ENCODE results near the gene KLHL25. TPM values are rescaled to one million over a fixed set of nuclear protein-coding genes. Genes with fewer than 3 reads are reported as not detected.

The KLHL25 gene
- total RNA-seq, 1 donor from 2014 or later, result 4.7 TPM

GRCh38 chr15:85733416-85733815, 61.3 kb downstream of the KLHL25 start:
- Histone ChIP-seq H3K27ac (no peak overlapping the region), H3K4me1 (no peaks in the 10 kb centered on the region), H3K36me3 (peaks cover 97% of the 10 kb centered on the region), H3K4me3 (no peak overlapping the region), H3K9me3 (no peaks in the 10 kb centered on the region), H3K27me3 (no peaks in the 10 kb centered on the region)
- TF ChIP-seq CTCF (IDR thresholded peaks at IDR 0.05), result no peak
- DNase-seq (no peak), ATAC-seq (no peak)
- intact Hi-C loops (cut with DNase I), result loop anchor here (10.0 kb wide), 1 partner anchor 101 kb away; no protein-coding TSS in a partner anchor

DNA sequence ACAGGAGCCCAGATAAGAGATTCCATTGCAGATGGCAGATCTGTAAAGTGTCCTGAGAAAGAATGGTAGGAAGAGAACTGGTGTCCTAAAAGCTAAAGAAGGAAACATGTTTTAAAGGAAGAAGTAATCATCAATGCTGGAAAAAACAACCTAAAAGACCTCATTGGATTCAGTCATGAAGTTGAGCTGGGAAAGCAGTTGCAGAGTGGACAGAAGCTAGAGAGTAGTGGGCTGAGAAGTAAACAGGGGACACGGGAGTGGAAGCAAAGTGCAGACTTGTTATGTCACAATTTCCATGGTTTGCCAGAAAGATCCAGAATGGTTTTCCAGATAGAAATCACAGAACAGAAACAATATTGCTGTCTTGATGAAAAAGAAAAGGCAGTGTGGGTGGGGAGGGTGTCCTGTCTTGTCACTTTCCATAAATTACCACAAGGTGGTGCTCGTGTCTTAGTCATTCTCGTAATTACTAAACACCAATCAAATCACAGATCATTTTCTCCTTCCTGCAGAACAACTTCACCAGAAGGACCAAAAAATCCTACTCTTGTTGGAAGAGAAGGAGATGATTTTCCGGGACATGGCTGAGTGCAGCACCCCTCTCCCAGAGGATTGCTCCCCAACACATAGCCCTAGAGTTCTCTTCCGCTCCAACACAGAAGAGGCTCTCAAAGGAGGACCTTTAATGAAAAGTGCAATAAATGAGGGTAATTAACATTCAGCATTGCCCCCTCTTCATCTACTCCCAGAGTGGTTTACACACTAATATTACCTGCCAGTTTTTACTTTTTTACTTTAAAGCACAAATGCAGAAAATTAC, 64.5 kb downstream of the KLHL25 start:
- intact Hi-C loops (cut with DNase I), result loop anchor here (10.0 kb wide), 1 partner anchor 105 kb away; no protein-coding TSS in a partner anchor
- DNase-seq (no peak), ATAC-seq (peak; percentile 85)
- no peak overlapping the region for H3K4me3 ChIP-seq
- TF ChIP-seq CTCF (IDR thresholded peaks at IDR 0.05), result peak; percentile 73
- no peak overlapping the region for H3K27ac ChIP-seq
- no peaks in the 10 kb centered on the region for H3K9me3 ChIP-seq
- no peaks in the 10 kb centered on the region for H3K27me3 ChIP-seq
- peaks cover 9% of the 10 kb centered on the region for H3K4me1 ChIP-seq
- H3K36me3 ChIP-seq, result peaks cover 97% of the 10 kb centered on the region

GRCh38 chr15:85727068-85727467, 67.7 kb downstream of the KLHL25 start:
- DNase-seq, result no peak
- H3K4me3 ChIP-seq, result no peak overlapping the region
- H3K4me1 ChIP-seq, result peaks cover 23% of the 10 kb centered on the region
- intact Hi-C loops (cut with DNase I), result no loop called here
- peak; percentile 16 for ATAC-seq
- no peaks in the 10 kb centered on the region for H3K9me3 ChIP-seq
- peak overlapping the region; percentile 58 for H3K27ac ChIP-seq
- H3K36me3 ChIP-seq, result peaks cover 100% of the 10 kb centered on the region
- no peaks in the 10 kb centered on the region for H3K27me3 ChIP-seq
- no peak for TF ChIP-seq CTCF (IDR thresholded peaks at IDR 0.05)

GRCh38 chr15:85726454-85726853, 68.3 kb downstream of the KLHL25 start:
- DNase-seq (no peak), ATAC-seq (no peak)
- Histone ChIP-seq H3K27me3 (no peaks in the 10 kb centered on the region), H3K36me3 (peaks cover 100% of the 10 kb centered on the region), H3K9me3 (no peaks in the 10 kb centered on the region), H3K4me1 (peaks cover 23% of the 10 kb centered on the region), H3K4me3 (no peak overlapping the region), H3K27ac (peak overlapping the region; percentile 58)
- TF ChIP-seq CTCF (IDR thresholded peaks at IDR 0.05), result no peak
- intact Hi-C loops (cut with DNase I), result no loop called here

- peaks cover 23% of the 10 kb centered on the region for H3K4me1 ChIP-seq
- peaks cover 100% of the 10 kb centered on the region for H3K36me3 ChIP-seq
- peak overlapping the region; percentile 58 for H3K27ac ChIP-seq
- intact Hi-C loops (cut with DNase I), result no loop called here
- no peak for ATAC-seq
- no peaks in the 10 kb centered on the region for H3K9me3 ChIP-seq
- no peak for TF ChIP-seq CTCF (IDR thresholded peaks at IDR 0.05)
- no peak for DNase-seq
- H3K27me3 ChIP-seq, result no peaks in the 10 kb centered on the region
- H3K4me3 ChIP-seq, result no peak overlapping the region
Measured at GRCh38 chr15:85725564-85725963, 69.2 kb downstream of the KLHL25 start.

All from upper lobe of right lung (tissue), 1 donor.